SU-DHL-6 (cell line): Measurements from ENCODE around the gene NCBP3.

Source experiments
- H2AFZ ChIP-seq: fragments of 200-600 bp; sonication (generic); 2 replicates; pipeline ENCODE4 v1.6.1; 2014; ENCODE audit warnings: low read depth, mild to moderate bottlenecking, moderate library complexity, mixed read lengths, antibody characterized with exemption, low read length; ENCODE audit not compliant: severe bottlenecking
- H3F3A ChIP-seq: fragments of 200-600 bp; shearing (Covaris generic); 2 replicates; pipeline ENCODE4 v1.6.0; 2016; ENCODE audit warnings: antibody characterized with exemption, mild to moderate bottlenecking; ENCODE audit not compliant: insufficient read depth
- H3K27ac ChIP-seq: fragments of 200-600 bp; sonication (generic); 2 replicates; pipeline ENCODE4 v1.5.1; 2016; ENCODE audit warnings: low read depth, mild to moderate bottlenecking, low read length, moderate library complexity, mixed read lengths
- H3K27me3 ChIP-seq: fragments of 200-600 bp; sonication (generic), shearing (Covaris generic); 2 replicates; pipeline ENCODE4 v1.6.0; 2014; ENCODE audit warnings: mild to moderate bottlenecking, low read length
- H3K36me3 ChIP-seq: fragments of 200-600 bp; sonication (generic); 2 replicates; pipeline ENCODE4 v1.6.1; 2014; ENCODE audit warnings: mild to moderate bottlenecking, low read length, mixed read lengths
- H3K4me2 ChIP-seq: fragments of 300-600, 200-600 bp; shearing (Covaris generic), sonication (generic); 2 replicates; pipeline ENCODE4 v1.6.0; 2014; ENCODE audit warnings: low read length, low read depth, mild to moderate bottlenecking; ENCODE audit not compliant: poor library complexity, severe bottlenecking
- H3K4me3 ChIP-seq: fragments of 200-600 bp; sonication (generic); 2 replicates; pipeline ENCODE4 v1.5.1; 2014; ENCODE audit warnings: antibody characterized with exemption, low read length, mild to moderate bottlenecking, mixed read lengths; ENCODE audit not compliant: insufficient read depth, poor library complexity, severe bottlenecking
- H3K79me2 ChIP-seq: fragments of 200-600 bp; sonication (generic); 2 replicates; pipeline ENCODE4 v1.6.1; 2014; ENCODE audit warnings: mild to moderate bottlenecking, low read length, moderate library complexity; ENCODE audit not compliant: insufficient read depth
- H3K9ac ChIP-seq: fragments of 200-600 bp; sonication (generic); 2 replicates; pipeline ENCODE4 v1.7.0; 2014; ENCODE audit warnings: mild to moderate bottlenecking, low read length
- H3K9me2 ChIP-seq: fragments of 200-600 bp; sonication (generic); replicated peaks from 2 replicates; pipeline ENCODE4 v1.6.1; 2014; ENCODE audit warnings: low read length; ENCODE audit not compliant: insufficient read depth
- H3K9me3 ChIP-seq: fragments of 200-600 bp; sonication (generic); 2 replicates; pipeline ENCODE4 v1.6.1; 2014; ENCODE audit warnings: low read length, mixed read lengths; ENCODE audit not compliant: insufficient read depth
- H4K20me1 ChIP-seq: fragments of 200-600 bp; sonication (generic); 2 replicates; pipeline ENCODE4 v1.6.1; 2014; ENCODE audit warnings: low read depth, mild to moderate bottlenecking, antibody characterized with exemption, low read length, moderate library complexity, mixed read lengths
- EZH2phosphoT487 ChIP-seq: fragments of 200-600 bp; sonication (generic), shearing (Covaris generic); conservative IDR thresholded peaks from 2 replicates; pipeline ENCODE4 v1.6.1; 2018; ENCODE audit warnings: mild to moderate bottlenecking, antibody characterized with exemption, low read length, moderate library complexity, mixed read lengths
- TF ChIP-seq, protein P1 (sequence below): fragments of 200-600 bp; sonication (generic); IDR thresholded peaks from one replicate; pipeline ENCODE4 v1.5.1; 2017; ENCODE audit warnings: antibody characterized with exemption, mild to moderate bottlenecking, low read length, moderate library complexity; ENCODE audit not compliant: insufficient read depth, poor library complexity, severe bottlenecking

Gene NCBP3

DNA sequence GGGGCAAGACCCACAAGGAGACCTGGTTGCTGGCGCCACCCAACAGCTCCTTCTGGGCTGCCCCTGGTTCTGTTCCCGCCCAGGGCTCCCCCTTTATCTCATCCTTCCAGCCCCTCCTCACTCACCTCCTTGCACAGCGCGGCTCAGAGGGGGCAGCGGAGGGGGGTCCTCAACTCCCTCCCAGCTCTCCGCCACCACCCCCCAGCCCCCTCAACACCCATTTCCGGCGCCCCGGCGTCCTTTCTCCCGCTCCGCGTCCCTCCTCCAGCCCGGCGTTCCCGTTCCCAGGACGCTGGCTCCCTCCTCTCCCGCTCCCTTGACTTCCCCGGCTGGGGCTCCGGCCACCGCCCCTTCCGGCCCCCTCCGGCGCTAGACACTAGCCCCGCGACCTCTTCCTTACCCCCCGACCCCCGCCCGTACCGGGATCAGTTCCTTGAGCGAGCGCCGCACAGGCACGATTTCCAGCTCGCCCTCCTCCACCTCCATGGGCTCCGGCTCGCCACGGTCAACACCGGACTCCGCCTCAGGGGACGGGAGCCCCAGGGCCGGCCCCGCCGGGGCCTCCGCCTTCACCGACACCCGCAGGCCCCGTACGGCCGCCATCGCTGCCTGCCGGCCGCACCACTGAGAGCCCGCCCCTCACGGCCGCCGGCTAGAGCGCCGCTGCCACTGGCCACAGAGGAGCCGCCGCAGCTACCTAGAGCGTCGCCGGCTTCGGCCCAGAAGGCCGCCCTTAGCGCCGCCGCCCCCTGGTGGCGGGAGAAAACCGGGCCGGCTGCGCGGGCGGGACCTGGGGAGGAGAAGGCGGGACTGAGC lies at the start of gene NCBP3:
Gene NCBP3 (minus strand): TSS at position 626 of the 816 bp plus-strand sequence. CDS start 23 bp downstream, at position 603.
- Histone ChIP-seq H3K9me3 (no peaks in the 10 kb centered on the region), H4K20me1 (no peaks in the 10 kb centered on the region), H3K36me3 (no peaks in the 10 kb centered on the region), H3K4me3 (peak within 1 kb of the TSS; percentile 95), H3K9ac (peak within 1 kb of the TSS; percentile 98), H2AFZ (peak within 1 kb of the TSS; percentile 98), H3K4me2 (peak within 1 kb of the TSS; percentile 79), H3K9me2 (no peaks in the 10 kb centered on the region), H3K79me2 (peaks cover 19% of the 10 kb centered on the region), H3F3A (0 out of 2 replicates have a peak, but pooled peaks cover 5% of the 10 kb centered on the region), H3K27me3 (no peaks in the 10 kb centered on the region), H3K27ac (peak within 1 kb of the TSS; percentile 52)
- TF ChIP-seq EZH2phosphoT487 = no peak
- TF ChIP-seq, protein P1, sequence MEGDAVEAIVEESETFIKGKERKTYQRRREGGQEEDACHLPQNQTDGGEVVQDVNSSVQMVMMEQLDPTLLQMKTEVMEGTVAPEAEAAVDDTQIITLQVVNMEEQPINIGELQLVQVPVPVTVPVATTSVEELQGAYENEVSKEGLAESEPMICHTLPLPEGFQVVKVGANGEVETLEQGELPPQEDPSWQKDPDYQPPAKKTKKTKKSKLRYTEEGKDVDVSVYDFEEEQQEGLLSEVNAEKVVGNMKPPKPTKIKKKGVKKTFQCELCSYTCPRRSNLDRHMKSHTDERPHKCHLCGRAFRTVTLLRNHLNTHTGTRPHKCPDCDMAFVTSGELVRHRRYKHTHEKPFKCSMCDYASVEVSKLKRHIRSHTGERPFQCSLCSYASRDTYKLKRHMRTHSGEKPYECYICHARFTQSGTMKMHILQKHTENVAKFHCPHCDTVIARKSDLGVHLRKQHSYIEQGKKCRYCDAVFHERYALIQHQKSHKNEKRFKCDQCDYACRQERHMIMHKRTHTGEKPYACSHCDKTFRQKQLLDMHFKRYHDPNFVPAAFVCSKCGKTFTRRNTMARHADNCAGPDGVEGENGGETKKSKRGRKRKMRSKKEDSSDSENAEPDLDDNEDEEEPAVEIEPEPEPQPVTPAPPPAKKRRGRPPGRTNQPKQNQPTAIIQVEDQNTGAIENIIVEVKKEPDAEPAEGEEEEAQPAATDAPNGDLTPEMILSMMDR = peak; percentile 94

DNA sequence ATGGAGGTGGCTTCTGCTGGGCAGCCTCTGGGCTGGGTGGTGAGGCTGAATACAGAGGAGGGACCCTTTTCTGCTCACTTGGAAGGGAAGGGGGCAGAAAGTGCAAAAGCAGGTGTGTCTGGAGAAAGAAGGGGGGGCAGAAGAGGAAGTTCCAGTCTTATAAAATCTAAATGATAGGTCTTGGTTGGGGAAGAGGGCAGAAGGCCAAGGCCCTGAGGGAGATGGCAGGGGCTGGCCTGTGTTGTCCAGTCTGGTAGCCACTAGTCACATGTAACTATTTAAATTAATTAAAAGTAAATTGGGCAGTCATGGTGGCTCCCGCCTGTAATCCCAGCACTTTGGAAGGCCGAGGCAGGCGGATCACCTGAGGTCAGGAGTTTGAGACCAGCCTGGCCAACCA lies 49.3 kb upstream of the NCBP3 start:
- H3K9me3 ChIP-seq = no peaks in the 10 kb centered on the region
- H3K27ac ChIP-seq = no peak overlapping the region
- H3K36me3 ChIP-seq = no peaks in the 10 kb centered on the region
- H3K79me2 ChIP-seq = no peaks in the 10 kb centered on the region
- H3K4me3 ChIP-seq = no peak overlapping the region
- H3K9me2 ChIP-seq = no peaks in the 10 kb centered on the region
- no peak overlapping the region for H2AFZ ChIP-seq
- no peak for TF ChIP-seq EZH2phosphoT487
- TF ChIP-seq, protein P1 = no peak
- no peaks in the 10 kb centered on the region for H3K27me3 ChIP-seq
- no peak overlapping the region for H3K9ac ChIP-seq
- H4K20me1 ChIP-seq = no peaks in the 10 kb centered on the region
- H3F3A ChIP-seq = peaks cover 5% of the 10 kb centered on the region
- no peak overlapping the region for H3K4me2 ChIP-seq

GRCh38 chr17:3894911-3895343 lies 48.9 kb upstream of the NCBP3 start:
- Histone ChIP-seq H2AFZ (no peak overlapping the region), H3K36me3 (no peaks in the 10 kb centered on the region), H3K9me2 (no peaks in the 10 kb centered on the region), H3K27ac (no peak overlapping the region), H3K27me3 (no peaks in the 10 kb centered on the region), H3K4me2 (no peak overlapping the region), H3K9ac (no peak overlapping the region), H4K20me1 (no peaks in the 10 kb centered on the region), H3K4me3 (no peak overlapping the region), H3K79me2 (no peaks in the 10 kb centered on the region), H3F3A (peaks cover 5% of the 10 kb centered on the region), H3K9me3 (no peaks in the 10 kb centered on the region)
- TF ChIP-seq, protein P1 = no peak
- no peak for TF ChIP-seq EZH2phosphoT487
